HCT116 (cell line): ENCODE results near the gene CCNK. TPM values are rescaled to one million over a fixed set of nuclear protein-coding genes. Genes with fewer than 3 reads are reported as not detected.

ENCODE experiments used
- ATAC-seq: fragments of 200-7000 bp; cut with Tn5 transposase; 2 replicates; pipeline ENCODE4 v1.9.1; 2020; ENCODE audit warnings: mild to moderate bottlenecking, moderate library complexity
- BruUV-seq: library from RNA; stranded (reverse); fragments of 400-500 nt; replicated peaks from 2 replicates; lab custom pipeline; 2021; lab: Mats Ljungman, UMichigan
- CTCF ChIA-PET: fragments of 300-600 bp; sonication (Branson Sonifier 250); formaldehyde crosslinking; loops from one replicate; lab custom pipeline; 2021; ENCODE audit warnings: antibody characterized with exemption; lab: Charles Lee
- POLR2A ChIA-PET: fragments of 300-600, 350-600 bp; sonication (Branson Sonifier 250); formaldehyde crosslinking; loops from one replicate; lab custom pipeline; 2021; ENCODE audit warnings: antibody characterized with exemption; lab: Charles Lee
- RAD21 ChIA-PET, 2 experiments: fragments of 300-600 bp; sonication (Branson Sonifier 250); formaldehyde crosslinking; loops; one replicate each; lab custom pipeline; 2023; ENCODE audit warnings: low total read pairs in 2 of 2; ENCODE audit not compliant: uncharacterized antibody in 2 of 2, unreplicated experiment in 2 of 2, low non-redundant PET in 1 of 2; lab: Charles Lee
- DNase-seq: peaks from one replicate; pipeline ENCODE4 v3.0.0-alpha.2; 2010; ENCODE audit warnings: low read depth, low spot score
- H2AFZ ChIP-seq: fragments of 200-600 bp; shearing (Covaris generic), sonication (generic); 2 replicates; pipeline ENCODE4 v1.6.1; 2017; ENCODE audit warnings: low read depth, mixed run types, mixed read lengths, antibody characterized with exemption, low read length; ENCODE audit not compliant: poor library complexity, severe bottlenecking
- H3K27ac ChIP-seq: 2 replicates; pipeline ENCODE4 v1.5.1; 2012; ENCODE audit warnings: low read depth, low read length
- H3K27me3 ChIP-seq: fragments of 200-600 bp; sonication (generic); 2 replicates; pipeline ENCODE4 v1.6.1; 2016; ENCODE audit warnings: mixed run types, low read length, mixed read lengths; ENCODE audit not compliant: insufficient read depth
- H3K36me3 ChIP-seq, 2 experiments: fragments of 200-500 bp in 1 of 2; fragments of 200-600 bp in 1 of 2; sonication (Bioruptor generic) in 1 of 2; sonication (generic) in 1 of 2; 2 replicates each; pipeline versions ENCODE4 v1.5.1 to v1.6.1; 2014 to 2016; ENCODE audit warnings: low read length in 2 of 2, inconsistent platforms in 1 of 2, mixed read lengths in 1 of 2, mixed run types in 1 of 2; ENCODE audit not compliant: insufficient read depth in 2 of 2, control insufficient read depth in 1 of 2
- H3K4me1 ChIP-seq, 2 experiments: fragments of 200-600 bp in 1 of 2; sonication (generic) in 1 of 2; 2 replicates each; pipeline versions ENCODE4 v1.5.1 to v1.6.1; 2012 to 2017; ENCODE audit warnings: low read length in 2 of 2, inconsistent platforms in 1 of 2, mild to moderate bottlenecking in 1 of 2, mixed read lengths in 1 of 2, mixed run types in 1 of 2, moderate library complexity in 1 of 2; ENCODE audit not compliant: insufficient read depth in 2 of 2, control insufficient read depth in 1 of 2
- H3K4me2 ChIP-seq: fragments of 200-600 bp; sonication (generic); 2 replicates; pipeline ENCODE4 v1.6.1; 2017; ENCODE audit warnings: mixed run types, low read length, mixed read lengths
- H3K4me3 ChIP-seq, 2 experiments: fragments of 200-600 bp in 1 of 2; sonication (generic) in 1 of 2; replicated peaks in 1 of 2; 2 replicates each; pipeline ENCODE4 v1.5.1; 2011 to 2016; ENCODE audit warnings: low read length in 2 of 2, control low read depth in 1 of 2, low read depth in 1 of 2, mild to moderate bottlenecking in 1 of 2, mixed read lengths in 1 of 2, mixed run types in 1 of 2
- H3K79me2 ChIP-seq: fragments of 200-600 bp; sonication (generic); 2 replicates; pipeline ENCODE4 v1.6.1; 2017; ENCODE audit warnings: mild to moderate bottlenecking, mixed run types, low read length, moderate library complexity, mixed read lengths; ENCODE audit not compliant: insufficient read depth
- H3K9ac ChIP-seq: fragments of 200-600 bp; sonication (generic); 2 replicates; pipeline ENCODE4 v1.6.1; 2016; ENCODE audit warnings: low read length, mixed read lengths
- H3K9me2 ChIP-seq: fragments of 200-600 bp; sonication (generic), shearing (Covaris generic); 2 replicates; pipeline ENCODE4 v1.6.1; 2017; ENCODE audit warnings: mixed run types, mild to moderate bottlenecking, moderate library complexity; ENCODE audit not compliant: insufficient read depth
- H3K9me3 ChIP-seq, 2 experiments: fragments of 200-500 bp in 1 of 2; fragments of 200-600 bp in 1 of 2; sonication (Bioruptor generic) in 1 of 2; sonication (generic) in 1 of 2; 2 replicates each; pipeline ENCODE4 v1.6.1; 2014 to 2017; ENCODE audit warnings: low read length in 2 of 2, mixed read lengths in 2 of 2, inconsistent platforms in 1 of 2, low read depth in 1 of 2, mild to moderate bottlenecking in 1 of 2, mixed run types in 1 of 2, moderate library complexity in 1 of 2; ENCODE audit not compliant: control insufficient read depth in 1 of 2, insufficient read depth in 1 of 2
- H4K20me1 ChIP-seq: fragments of 200-600 bp; sonication (generic), shearing (Covaris generic); 2 replicates; pipeline ENCODE4 v1.6.1; 2017; ENCODE audit warnings: mixed run types, mild to moderate bottlenecking, moderate library complexity; ENCODE audit not compliant: insufficient read depth
- CBX3 ChIP-seq: IDR thresholded peaks from 2 replicates; pipeline ENCODE4 v1.6.1; 2012; ENCODE audit warnings: low read depth
- EGR1 ChIP-seq: IDR thresholded peaks from 2 replicates; pipeline ENCODE4 v1.6.1; 2012; ENCODE audit warnings: low read depth
- FOSL1 ChIP-seq: IDR thresholded peaks from 2 replicates; pipeline ENCODE4 v1.6.1; 2012; ENCODE audit warnings: low read depth
- MAX ChIP-seq: IDR thresholded peaks from 2 replicates; pipeline ENCODE4 v1.6.1; 2012
- POLR2A ChIP-seq: IDR thresholded peaks from 2 replicates; pipeline ENCODE4 v1.7.0; 2011; ENCODE audit warnings: borderline replicate concordance; ENCODE audit not compliant: insufficient read depth, insufficient read length; ENCODE audit errors: extremely low read depth
- REST ChIP-seq: IDR thresholded peaks from 2 replicates; pipeline ENCODE4 v1.6.1; 2012; ENCODE audit warnings: low read depth
- TCF7L2 ChIP-seq: IDR thresholded peaks from 2 replicates; pipeline ENCODE4 v1.7.0; 2011; ENCODE audit warnings: borderline replicate concordance, inconsistent platforms; ENCODE audit not compliant: insufficient read depth, insufficient read length; ENCODE audit errors: extremely low read depth
- YY1 ChIP-seq: IDR thresholded peaks from 2 replicates; pipeline ENCODE4 v1.6.1; 2011; ENCODE audit warnings: low read length, low read depth, moderate library complexity, mild to moderate bottlenecking; ENCODE audit not compliant: insufficient replicate concordance; ENCODE audit errors: extremely low read depth
- intact Hi-C: fragments of 100-400 bp; cut with micrococcal nuclease; formaldehyde crosslinking; loops from 2 replicates; pipeline ENCODE4 v1.10.0; 2022
- total RNA-seq: library from RNA; stranded (reverse); gene quantifications from one replicate; pipeline ENCODE4 v1.2.1, GENCODE V29; 2021; ENCODE audit not compliant: unreplicated experiment
- TF ChIP-seq, protein P1 (sequence below): IDR thresholded peaks from 2 replicates; pipeline ENCODE4 v1.6.1; 2012

CCNK gene
- total RNA-seq, 1 experiment from 2014 or later: 68.2 TPM

DNA sequence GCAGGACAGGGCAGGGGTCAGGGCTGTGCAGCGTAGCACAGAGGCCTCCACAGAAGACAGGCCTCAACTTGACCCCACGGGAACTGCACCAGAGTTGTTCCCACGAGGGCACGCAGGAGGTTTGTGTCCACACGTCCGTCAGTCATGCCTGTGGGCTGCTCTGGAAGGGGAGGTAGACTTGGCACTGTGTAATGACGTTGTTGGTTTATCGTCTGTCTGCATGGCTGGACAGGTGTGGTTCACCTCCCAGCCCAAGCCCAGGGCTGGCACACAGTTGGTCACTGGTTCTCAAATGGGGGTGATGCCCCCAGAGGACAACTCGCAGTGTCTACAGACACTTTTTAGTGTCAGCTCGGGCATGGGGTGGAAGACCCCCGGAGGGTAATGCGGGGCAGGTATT is 45.8 kb downstream of the CCNK start:
- H3K4me2 ChIP-seq: no peak overlapping the region
- intact Hi-C loops: loop anchor here (10.0 kb wide), 1 partner anchor 418 kb away; no protein-coding TSS in a partner anchor
- H4K20me1 ChIP-seq: no peaks in the 10 kb centered on the region
- no peak overlapping the region for H3K9ac ChIP-seq
- H3K79me2 ChIP-seq: peaks cover 3% of the 10 kb centered on the region; the same call in 1 of the 2 replicates
- CTCF ChIA-PET: no interaction called here
- no peak overlapping the region for H3K27ac ChIP-seq
- TF ChIP-seq POLR2A (no peak), EGR1 (no peak), FOSL1 (no peak), TCF7L2 (no peak), REST (no peak), YY1 (no peak), MAX (no peak), CBX3 (no peak)
- TF ChIP-seq, protein P1, sequence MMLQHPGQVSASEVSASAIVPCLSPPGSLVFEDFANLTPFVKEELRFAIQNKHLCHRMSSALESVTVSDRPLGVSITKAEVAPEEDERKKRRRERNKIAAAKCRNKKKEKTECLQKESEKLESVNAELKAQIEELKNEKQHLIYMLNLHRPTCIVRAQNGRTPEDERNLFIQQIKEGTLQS: no peak
- TF ChIP-seq, all 23 proteins: peak for 0
- peaks cover 0 to 6% of the 10 kb centered on the region in 2 experiments; a peak in 2 of 4 replicates for H3K4me1 ChIP-seq
- H2AFZ ChIP-seq: no peak overlapping the region
- no peaks in the 10 kb centered on the region for H3K9me2 ChIP-seq
- no peaks in the 10 kb centered on the region for H3K27me3 ChIP-seq
- H3K4me3 ChIP-seq: no peak overlapping the region
- ATAC-seq (no peak), DNase-seq (no peak)
- BruUV-seq: no TSS peak
- no peaks in the 10 kb centered on the region for H3K9me3 ChIP-seq
- no peaks in the 10 kb centered on the region for H3K36me3 ChIP-seq
- POLR2A ChIA-PET: no interaction called here
- RAD21 ChIA-PET: no interaction called here
